AG04449 (cell line): ENCODE measurements around the gene SHB.

Experiments used
- CTCF ChIA-PET: fragments of 350-600 bp; formaldehyde crosslinking; extraction: SDS; loops from one replicate; lab custom pipeline; 2021; ENCODE audit warnings: antibody characterized with exemption; lab: Yijun Ruan, JAX
- POLR2A ChIA-PET: fragments of 400-600, 350-600 bp; formaldehyde crosslinking; extraction: SDS; loops from one replicate; lab custom pipeline; 2020; ENCODE audit warnings: antibody characterized with exemption, inconsistent platforms; lab: Yijun Ruan, JAX
- DNase-seq: peaks from one replicate; pipeline ENCODE4 v3.0.0-alpha.2; 2010; ENCODE audit warnings: low read depth, low spot score
- H3K4me3 ChIP-seq: 2 replicates; pipeline ENCODE4 v1.5.1; 2011; ENCODE audit warnings: low read depth, mild to moderate bottlenecking, control low read depth, low read length
- TF ChIP-seq, protein P1 (sequence below): IDR thresholded peaks from one replicate; pipeline ENCODE4 v1.5.1; 2011; ENCODE audit warnings: mild to moderate bottlenecking, moderate library complexity, low read length, control low read depth, inconsistent platforms; ENCODE audit not compliant: insufficient read depth; ENCODE audit errors: missing control alignments

The SHB gene

DNA sequence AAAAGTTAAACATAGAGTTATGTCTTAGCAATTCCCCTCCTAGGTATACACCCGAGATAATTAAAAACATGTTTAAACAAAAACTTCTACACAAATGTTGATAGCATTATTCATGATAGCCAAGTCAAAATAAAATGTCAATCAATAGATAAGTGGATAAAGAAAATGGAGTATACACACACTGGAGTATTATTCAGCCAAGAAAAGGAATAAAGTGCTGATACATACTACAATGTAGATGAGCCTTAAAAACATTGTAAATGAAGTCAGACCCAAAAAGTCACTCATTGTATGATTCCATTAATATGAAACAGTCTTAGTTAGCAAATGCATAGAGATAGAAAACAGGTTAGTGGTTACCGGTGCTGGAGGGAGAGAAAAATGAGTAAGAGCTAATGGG is 34.3 kb upstream of the SHB start:
- no peak overlapping the region for H3K4me3 ChIP-seq
- TF ChIP-seq, protein P1, sequence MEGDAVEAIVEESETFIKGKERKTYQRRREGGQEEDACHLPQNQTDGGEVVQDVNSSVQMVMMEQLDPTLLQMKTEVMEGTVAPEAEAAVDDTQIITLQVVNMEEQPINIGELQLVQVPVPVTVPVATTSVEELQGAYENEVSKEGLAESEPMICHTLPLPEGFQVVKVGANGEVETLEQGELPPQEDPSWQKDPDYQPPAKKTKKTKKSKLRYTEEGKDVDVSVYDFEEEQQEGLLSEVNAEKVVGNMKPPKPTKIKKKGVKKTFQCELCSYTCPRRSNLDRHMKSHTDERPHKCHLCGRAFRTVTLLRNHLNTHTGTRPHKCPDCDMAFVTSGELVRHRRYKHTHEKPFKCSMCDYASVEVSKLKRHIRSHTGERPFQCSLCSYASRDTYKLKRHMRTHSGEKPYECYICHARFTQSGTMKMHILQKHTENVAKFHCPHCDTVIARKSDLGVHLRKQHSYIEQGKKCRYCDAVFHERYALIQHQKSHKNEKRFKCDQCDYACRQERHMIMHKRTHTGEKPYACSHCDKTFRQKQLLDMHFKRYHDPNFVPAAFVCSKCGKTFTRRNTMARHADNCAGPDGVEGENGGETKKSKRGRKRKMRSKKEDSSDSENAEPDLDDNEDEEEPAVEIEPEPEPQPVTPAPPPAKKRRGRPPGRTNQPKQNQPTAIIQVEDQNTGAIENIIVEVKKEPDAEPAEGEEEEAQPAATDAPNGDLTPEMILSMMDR, result no peak
- ChIA-PET CTCF (interaction anchor here (1.1 to 3.8 kb wide), 4 partner anchors 10 to 78 kb away, joined by 3 to 19 read pairs (median 4); no protein-coding TSS in a partner anchor), POLR2A (no interaction called here)
- no peak for DNase-seq

DNA sequence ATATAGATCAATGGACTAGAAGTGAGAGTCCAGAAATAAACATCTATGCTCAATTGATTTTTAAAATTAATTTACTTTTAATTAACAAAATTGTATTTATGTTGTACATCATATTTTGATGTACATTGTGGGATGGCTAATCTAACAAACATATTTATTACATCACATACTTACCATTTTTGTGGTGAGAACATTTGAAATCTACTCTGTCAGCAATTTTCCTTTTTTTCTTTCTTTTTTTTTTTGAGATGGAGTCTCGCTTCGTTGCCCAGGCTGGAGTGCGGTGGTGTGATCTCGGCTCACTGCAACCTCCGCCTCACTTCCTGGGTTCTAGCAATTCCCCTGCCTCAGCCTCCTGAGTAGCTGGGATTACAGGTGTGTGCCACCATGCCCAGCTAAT is 32.4 kb upstream of the SHB start:
- ChIA-PET CTCF (interaction anchor here (0.7 to 6.0 kb wide), 2 partner anchors 14 to 16 kb away, joined by 3 to 70 read pairs; no protein-coding TSS in a partner anchor), POLR2A (no interaction called here)
- TF ChIP-seq, protein P1, result no peak

DNA sequence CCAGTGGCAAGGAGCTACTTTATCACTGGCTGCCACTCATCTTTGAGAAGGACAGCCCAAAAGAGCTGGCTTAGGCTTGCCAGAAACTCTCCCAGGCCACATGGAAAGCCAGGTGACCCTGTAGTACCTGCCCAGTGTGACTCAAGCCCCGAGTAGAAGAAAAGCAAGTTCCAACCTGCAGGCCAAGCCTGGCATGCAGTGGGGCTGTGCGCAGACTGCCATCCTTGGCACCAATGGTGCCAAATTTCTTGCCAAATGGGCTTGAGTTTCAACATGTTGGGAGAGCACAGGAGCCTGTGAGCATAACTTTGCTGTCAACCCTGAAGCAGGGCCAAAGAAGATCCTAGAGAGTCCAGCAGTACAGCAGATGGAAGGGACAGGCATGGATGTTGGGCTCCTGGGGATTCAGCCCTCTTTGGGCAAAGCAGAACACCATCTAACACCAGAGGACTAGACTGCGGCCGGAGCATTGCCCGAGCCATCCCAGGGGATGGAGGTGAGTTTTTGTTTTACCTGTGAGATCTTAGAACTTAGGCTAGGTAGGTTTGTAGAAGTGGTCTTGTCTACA is 27.3 kb upstream of the SHB start:
- POLR2A ChIA-PET, result no interaction called here
- DNase-seq, result no peak
- TF ChIP-seq, protein P1, result no peak
- CTCF ChIA-PET, result interaction anchor here (1.8 to 6.0 kb wide), 3 partner anchors 8 to 183 kb away, joined by 6 to 70 read pairs (median 6); no protein-coding TSS in a partner anchor
- no peak overlapping the region for H3K4me3 ChIP-seq

More for the DNA sequence above, 32.4 kb upstream of the SHB start:
- no peak for DNase-seq
- no peak overlapping the region for H3K4me3 ChIP-seq

- no peak overlapping the region for H3K4me3 ChIP-seq
- no peak for DNase-seq
- ChIA-PET CTCF (interaction anchor here (0.9 to 11.8 kb wide), 4 partner anchors 19 to 184 kb away, joined by 3 to 214 read pairs (median 4); partner anchors contain the start of gene SLC25A51), POLR2A (no interaction called here)
- TF ChIP-seq, protein P1, result no peak
Observed at GRCh38 chr9:38094165-38094564, 25.1 kb upstream of the SHB start.

- TF ChIP-seq, protein P1, result no peak
- no peak for DNase-seq
- ChIA-PET CTCF (interaction anchor here (1.3 to 11.8 kb wide), 3 partner anchors 10 to 182 kb away, joined by 4 to 214 read pairs (median 4); partner anchors contain the start of gene SLC25A51), POLR2A (no interaction called here)
- no peak overlapping the region for H3K4me3 ChIP-seq
Observed at GRCh38 chr9:38092656-38093055, 23.6 kb upstream of the SHB start.

GRCh38 chr9:38092200-38092524 is 23.1 kb upstream of the SHB start:
- ChIA-PET CTCF (interaction anchor here (11.8 kb wide), 1 partner anchor 182 kb away, joined by 214 read pairs; the partner anchor contains the start of gene SLC25A51), POLR2A (no interaction called here)
- no peak for DNase-seq
- TF ChIP-seq, protein P1, result no peak
- no peak overlapping the region for H3K4me3 ChIP-seq
